ENCODE data around the gene DGKQ. TPM values are rescaled to one million over a fixed set of nuclear protein-coding genes. Genes with fewer than 3 reads are reported as not detected.
"Not testable (repeated sequence)": the region's sequence is repeated elsewhere in the genome, so short reads cannot be mapped to it uniquely, and the experiment has no call there.

DGKQ gene
- total RNA-seq, 2 donors from 2014 or later = 3.1 to 4.8 TPM

- no peaks in the 10 kb centered on the region for H3K36me3 ChIP-seq
- DNase-seq (ENCODE audit: low spot score) = peak; percentile 97
- peak within 1 kb of the TSS; percentile 90 to 92 for H3K27ac ChIP-seq
- peak in 1 of 2 donors; percentile 19 for TF ChIP-seq CTCF (IDR thresholded peaks at IDR 0.05)
- H3K4me3 ChIP-seq = peak within 1 kb of the TSS; percentile 96 to 100
- no peaks in the 10 kb centered on the region for H3K27me3 ChIP-seq
- H3K9me3 ChIP-seq = no peaks in the 10 kb centered on the region
- H3K4me1 ChIP-seq = peaks cover 0 to 45% of the 10 kb centered on the region in 2 donors
Measured at GRCh38 chr4:931960-932712, 41.2 kb downstream of the DGKQ start, which contains the start of the genes GAK and TMEM175. Gene GAK (minus strand): TSS chr4:932316. CDS start chr4:932187, 129 bp downstream. Gene TMEM175 (plus strand): TSS chr4:932460. CDS start chr4:947740, 15,280 bp downstream.

DNA sequence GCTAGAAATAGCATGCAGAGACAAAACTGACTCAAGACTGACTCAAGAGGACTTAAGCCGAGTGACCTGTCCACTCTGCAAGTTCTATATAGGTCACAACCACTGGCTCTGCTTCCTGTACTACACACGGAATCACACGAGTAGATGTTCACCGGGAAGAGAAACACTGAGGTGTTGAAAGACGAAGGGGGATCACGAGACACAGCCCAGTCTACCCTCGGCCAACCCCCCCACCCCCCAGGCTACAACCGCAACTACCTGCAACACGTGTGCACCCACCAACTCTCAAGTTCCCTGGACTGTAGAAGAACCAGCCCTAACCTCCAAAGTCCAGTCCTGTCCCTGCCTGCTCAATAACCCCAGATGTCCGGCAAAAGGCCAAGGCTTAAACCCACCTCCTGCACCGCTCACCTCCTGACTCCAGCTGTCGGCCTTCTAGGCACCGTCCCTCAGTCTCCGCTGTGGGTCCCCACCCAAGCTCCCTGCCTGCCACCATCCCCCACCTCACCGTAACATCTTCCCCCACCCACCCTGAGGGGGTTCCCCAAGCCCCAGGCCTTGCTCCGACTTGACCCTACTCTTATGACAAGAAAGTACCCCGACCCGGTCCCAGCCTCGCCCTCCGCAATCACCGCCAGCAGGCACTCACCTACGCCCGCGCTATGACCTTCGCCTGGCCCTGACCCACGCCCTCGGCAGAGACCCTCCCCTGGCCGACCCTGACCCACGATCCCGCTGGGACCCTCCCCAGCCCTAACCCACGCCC, 42.0 kb downstream of the DGKQ start:
- peak overlapping the region; percentile 90 to 92 for H3K27ac ChIP-seq

GRCh38 chr4:930827-931193, 42.6 kb downstream of the DGKQ start:
- peaks cover 0 to 53% of the 10 kb centered on the region in 2 donors for H3K4me1 ChIP-seq
- H3K36me3 ChIP-seq = no peaks in the 10 kb centered on the region
- no peak for TF ChIP-seq CTCF (IDR thresholded peaks at IDR 0.05)
- no peaks in the 10 kb centered on the region for H3K27me3 ChIP-seq
- peak overlapping the region in 1 of 2 donors; percentile 92 for H3K27ac ChIP-seq
- no peaks in the 10 kb centered on the region for H3K9me3 ChIP-seq
- DNase-seq (ENCODE audit: low spot score) = no peak
- H3K4me3 ChIP-seq = peak overlapping the region; percentile 96 to 100

More for the DNA sequence above, 42.0 kb downstream of the DGKQ start:
- H3K9me3 ChIP-seq = no peaks in the 10 kb centered on the region
- no peak for DNase-seq (ENCODE audit: low spot score)
- no peaks in the 10 kb centered on the region for H3K36me3 ChIP-seq
- H3K4me1 ChIP-seq = peaks cover 0 to 48% of the 10 kb centered on the region in 2 donors
- no peak for TF ChIP-seq CTCF (IDR thresholded peaks at IDR 0.05)
- H3K27me3 ChIP-seq = no peaks in the 10 kb centered on the region
- peak overlapping the region; percentile 96 to 100 for H3K4me3 ChIP-seq

- H3K9me3 ChIP-seq = no peaks in the 10 kb centered on the region
- DNase-seq (ENCODE audit: low spot score) = no peak
- H3K27ac ChIP-seq = no peak overlapping the region
- H3K27me3 ChIP-seq = no peaks in the 10 kb centered on the region
- peaks cover 0 to 61% of the 10 kb centered on the region in 2 donors for H3K4me1 ChIP-seq
- H3K36me3 ChIP-seq = no peaks in the 10 kb centered on the region
- TF ChIP-seq CTCF (IDR thresholded peaks at IDR 0.05) = no peak
- no peak overlapping the region for H3K4me3 ChIP-seq
Measured at GRCh38 chr4:930028-930551, 43.3 kb downstream of the DGKQ start.

- no peak for TF ChIP-seq CTCF (IDR thresholded peaks at IDR 0.05)
- Histone ChIP-seq H3K27me3 (no peaks in the 10 kb centered on the region), H3K9me3 (no peaks in the 10 kb centered on the region), H3K27ac (no peak overlapping the region), H3K36me3 (no peaks in the 10 kb centered on the region), H3K4me1 (peaks cover 0 to 66% of the 10 kb centered on the region in 2 donors), H3K4me3 (no peak overlapping the region)
- no peak for DNase-seq (ENCODE audit: low spot score)
Measured at GRCh38 chr4:929096-929765, 44.1 kb downstream of the DGKQ start.

GRCh38 chr4:927566-927965, 45.8 kb downstream of the DGKQ start:
- H3K36me3 ChIP-seq; H3K9me3 ChIP-seq; H3K27ac ChIP-seq; DNase-seq (ENCODE audit: low spot score); H3K27me3 ChIP-seq; H3K4me3 ChIP-seq: not testable (repeated sequence)
- H3K4me1 ChIP-seq = peaks cover 0 to 58% of the 10 kb centered on the region in 2 donors
